Motor neuron (in vitro differentiated cells): ENCODE results near the gene TMEM273. TPM values are rescaled to one million over a fixed set of nuclear protein-coding genes. Genes with fewer than 3 reads are reported as not detected.

Experiments used
- ATAC-seq, 8 experiments: fragments of 200-7000 bp; cut with Tn5 transposase; replicated peaks in 6 of 8; 2 replicates each; pipeline ENCODE4 v1.8.0; 2021; ENCODE audit warnings: mild to moderate bottlenecking in 8 of 8, moderate library complexity in 8 of 8
- H3K27ac ChIP-seq, 2 donors: fragments of 250-450 bp; sonication (Bioruptor Pico); 2 replicates each; pipeline ENCODE4 v1.9.0; 2021; ENCODE audit warnings: antibody characterized with exemption in 2 of 2, mild to moderate bottlenecking in 2 of 2, moderate library complexity in 1 of 2
- H3K4me1 ChIP-seq, 2 donors: fragments of 250-450 bp; sonication (Bioruptor Pico); replicated peaks in 1 of 2; 2 replicates each; pipeline ENCODE4 v1.6.1; 2021; ENCODE audit warnings: antibody characterized with exemption in 2 of 2, mild to moderate bottlenecking in 2 of 2, moderate library complexity in 1 of 2
- H3K4me3 ChIP-seq, 5 donors: fragments of 250-450 bp; sonication (Bioruptor Pico); 2 replicates each; pipeline ENCODE4 v1.9.0; 2021; ENCODE audit warnings: antibody characterized with exemption in 5 of 5, mild to moderate bottlenecking in 5 of 5, moderate library complexity in 4 of 5
- WGBS, 10 experiments: fragments of 450-650 bp; shearing (Covaris generic); methylation state at CpG; one replicate each; pipeline ENCODE4 v1.0.0; 2022; 5-methylcytosine and 5-hydroxymethylcytosine counted together
- in situ Hi-C, 9 experiments: fragments of 400-800 bp; cut with MboI; loops; one replicate each; pipeline ENCODE4 v1.15.0; 2021; ENCODE audit warnings: low sequenced_read_pairs in 9 of 9, low pct_unique_long_range_greater_than_20kb in 2 of 9; ENCODE audit not compliant: unreplicated experiment in 9 of 9
- total RNA-seq, 8 experiments: library from RNA; unstranded; fragments of 300-600 nt; gene quantifications; 2 replicates each; pipeline versions ENCODE4 v1.2.3 to v1.2.4, GENCODE V29; 2022

TMEM273 gene
- total RNA-seq, 8 experiments from 2014 or later, result 0.25 to 0.71 (median 0.36) TPM; not detected in 4

DNA sequence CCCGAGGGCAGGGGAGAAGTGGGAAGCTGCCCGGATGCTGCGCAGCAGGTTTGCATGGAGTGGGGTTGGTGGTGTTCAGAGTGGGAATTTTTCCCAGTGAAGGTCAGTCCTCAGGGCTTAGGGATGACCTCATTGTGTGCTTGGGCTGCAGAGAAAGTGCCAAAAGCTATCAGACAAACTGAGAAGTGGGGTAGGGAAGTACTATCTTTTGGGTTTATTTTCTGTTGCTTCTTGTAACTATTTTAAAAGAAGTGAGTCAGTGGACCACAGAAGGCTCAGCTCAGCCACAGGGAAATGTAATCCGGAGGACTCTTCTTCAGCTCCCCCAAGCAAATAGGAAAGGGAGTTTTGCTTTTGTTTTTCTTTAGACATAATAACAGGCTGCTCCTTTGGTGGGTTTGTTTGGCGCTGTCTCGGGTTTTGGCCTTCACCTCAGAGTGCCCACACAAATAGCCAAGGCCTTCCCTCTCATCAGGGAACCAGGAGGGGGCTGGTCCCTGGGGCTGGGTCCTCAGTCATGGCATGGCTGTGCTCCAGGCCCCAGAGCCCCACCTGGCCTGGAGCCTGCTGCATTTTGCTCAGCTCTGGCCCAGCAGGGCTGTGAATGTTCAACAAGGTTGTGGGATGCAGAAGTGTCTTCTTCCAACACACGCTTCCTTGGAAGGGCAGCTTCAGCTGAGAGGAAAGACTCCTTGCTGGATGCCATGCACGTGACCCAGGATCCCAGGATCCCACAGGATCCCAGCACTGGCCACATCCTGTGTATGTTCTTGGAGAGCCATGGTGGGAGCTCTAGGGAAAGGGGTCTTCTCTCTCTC is 49.0 kb downstream of the TMEM273 start:
- no peak overlapping the region for H3K4me3 ChIP-seq
- H3K4me1 ChIP-seq, result no peaks in the 10 kb centered on the region
- 27 to 93% (median 78%) methylated on average over 3 to 5 of the region's 8 CpGs; no CpG with 5 or more reads in 3 of the 10 experiments for WGBS, 10 experiments
- no peak for ATAC-seq
- H3K27ac ChIP-seq, result no peak overlapping the region
- in situ Hi-C loops, result no loop called here

DNA sequence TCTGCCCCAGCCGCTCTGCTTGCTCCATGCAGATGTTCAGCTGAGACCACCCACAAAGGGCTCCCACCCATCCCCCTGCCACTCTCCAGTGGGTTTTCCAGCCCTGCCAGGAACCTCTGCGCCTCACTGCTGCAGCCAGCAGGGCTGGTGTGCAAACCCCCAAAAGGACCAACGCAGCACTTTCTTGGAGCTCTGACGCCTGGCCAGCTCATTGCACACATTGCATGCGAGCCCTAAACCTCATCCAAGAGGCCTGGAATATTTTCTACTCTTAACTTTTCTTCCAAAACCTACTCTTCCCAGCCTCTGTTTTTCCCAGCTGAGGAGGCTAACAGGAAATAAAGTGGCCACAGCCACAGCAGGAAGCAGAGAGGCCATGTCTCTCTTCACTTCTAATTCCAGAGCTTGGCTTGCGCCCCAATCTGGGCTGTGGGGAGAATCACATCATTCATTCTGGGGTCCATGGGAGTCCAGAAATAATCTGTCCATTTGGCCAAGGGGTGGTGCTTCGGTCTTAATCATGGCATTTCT is 49.8 kb downstream of the TMEM273 start:
- 17 to 100% (median 60%) methylated on average over 1 to 6 of the region's 7 CpGs; no CpG with 5 or more reads in 3 of the 10 experiments for WGBS, 10 experiments
- no peak overlapping the region for H3K27ac ChIP-seq
- no peak for ATAC-seq
- in situ Hi-C loops, result no loop called here
- H3K4me1 ChIP-seq, result no peaks in the 10 kb centered on the region
- H3K4me3 ChIP-seq, result no peak overlapping the region

DNA sequence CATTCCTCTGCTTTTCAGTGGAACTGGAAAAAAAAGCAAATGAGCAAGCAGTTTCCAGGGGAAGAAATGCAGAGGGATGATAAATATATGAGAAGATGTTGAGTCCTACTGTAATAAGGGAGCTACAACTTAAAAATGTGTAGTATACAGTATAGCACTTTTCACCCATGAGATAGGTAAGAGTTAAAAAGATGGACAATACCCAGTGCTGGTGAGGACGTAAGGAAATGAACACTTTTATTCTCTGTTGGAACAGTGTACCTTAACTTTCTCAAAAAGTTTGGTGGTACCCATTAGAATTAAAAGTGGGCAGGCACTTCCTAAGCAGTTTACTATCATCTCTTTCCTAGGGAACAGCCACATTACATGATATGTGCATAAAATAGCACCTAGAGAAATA is 51.7 kb downstream of the TMEM273 start:
- Histone ChIP-seq H3K4me3 (no peak overlapping the region), H3K27ac (no peak overlapping the region), H3K4me1 (no peaks in the 10 kb centered on the region)
- in situ Hi-C loops, result no loop called here
- no peak for ATAC-seq
- 57 to 100% (median 89%) methylated on average over 1 of the region's 1 CpG; no CpG with 5 or more reads in 2 of the 10 experiments for WGBS, 10 experiments

DNA sequence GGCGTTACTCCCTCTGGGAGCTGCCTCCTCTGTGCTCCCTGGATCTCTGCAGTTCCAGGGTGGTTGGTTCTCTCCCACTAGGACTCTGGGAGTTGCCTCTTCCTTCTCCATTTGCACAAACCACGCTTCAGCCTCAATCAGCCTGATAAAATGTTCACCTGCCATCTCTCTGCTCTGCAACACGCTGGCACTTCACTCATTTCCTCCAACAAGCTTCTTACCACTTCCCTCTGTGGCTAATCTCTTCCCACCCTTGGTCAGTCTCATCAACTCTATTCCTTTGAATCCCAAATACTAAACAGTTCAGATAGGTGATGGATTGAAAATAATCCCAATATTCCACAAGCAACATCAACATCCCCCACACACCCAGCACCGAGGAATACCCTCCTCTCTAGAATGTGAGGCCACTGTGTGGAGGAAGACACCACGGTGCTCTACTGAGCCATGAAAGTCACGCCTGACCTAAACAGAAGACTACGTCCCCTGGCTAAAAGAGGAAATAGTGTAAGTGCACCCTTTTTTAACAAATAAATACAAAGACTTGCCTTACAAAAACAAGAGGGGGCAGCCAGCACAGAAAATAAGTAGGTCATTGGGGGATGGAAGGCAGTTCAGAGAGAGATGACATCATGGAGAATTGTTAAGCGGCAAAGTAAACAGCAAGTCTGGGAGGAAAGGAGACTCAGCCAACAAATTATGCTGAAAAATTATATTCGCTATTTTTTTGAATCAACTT is 52.4 kb downstream of the TMEM273 start:
- ATAC-seq, result peak in 1 of 8 experiments; percentile 26
- in situ Hi-C loops, result no loop called here

DNA sequence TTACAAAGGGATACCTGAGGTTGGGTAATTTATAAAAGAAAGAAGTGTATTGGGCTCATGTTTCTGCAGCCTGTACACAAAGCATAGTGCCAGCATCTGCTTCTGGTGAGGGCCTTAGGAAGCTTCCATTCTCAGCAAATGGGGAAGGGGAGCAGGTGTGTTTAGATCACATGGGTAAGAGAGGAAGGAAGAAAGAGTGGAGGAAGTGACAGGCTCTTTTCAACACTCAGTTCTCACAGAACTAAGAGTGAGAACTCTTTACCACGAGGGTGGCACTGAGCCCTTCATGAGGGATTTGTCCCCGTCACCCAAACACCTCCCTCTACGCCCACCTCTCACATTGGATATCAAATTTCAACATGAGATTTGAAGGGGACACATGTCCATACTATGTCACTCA is 53.9 kb downstream of the TMEM273 start:
- WGBS, 10 experiments, result 69 to 92% (median 82%) methylated on average over 2 to 3 of the region's 3 CpGs; no CpG with 5 or more reads in 5 of the 10 experiments
- ATAC-seq, result no peak
- Histone ChIP-seq H3K4me1 (no peaks in the 10 kb centered on the region), H3K4me3 (no peak overlapping the region), H3K27ac (no peak overlapping the region)
- in situ Hi-C loops, result no loop called here

More for the DNA sequence above, 52.4 kb downstream of the TMEM273 start:
- Histone ChIP-seq H3K27ac (no peak overlapping the region), H3K4me1 (no peaks in the 10 kb centered on the region), H3K4me3 (no peak overlapping the region)
- 26 to 93% (median 76%) methylated on average over 3 to 8 of the region's 9 CpGs; no CpG with 5 or more reads in 1 of the 10 experiments for WGBS, 10 experiments

DNA sequence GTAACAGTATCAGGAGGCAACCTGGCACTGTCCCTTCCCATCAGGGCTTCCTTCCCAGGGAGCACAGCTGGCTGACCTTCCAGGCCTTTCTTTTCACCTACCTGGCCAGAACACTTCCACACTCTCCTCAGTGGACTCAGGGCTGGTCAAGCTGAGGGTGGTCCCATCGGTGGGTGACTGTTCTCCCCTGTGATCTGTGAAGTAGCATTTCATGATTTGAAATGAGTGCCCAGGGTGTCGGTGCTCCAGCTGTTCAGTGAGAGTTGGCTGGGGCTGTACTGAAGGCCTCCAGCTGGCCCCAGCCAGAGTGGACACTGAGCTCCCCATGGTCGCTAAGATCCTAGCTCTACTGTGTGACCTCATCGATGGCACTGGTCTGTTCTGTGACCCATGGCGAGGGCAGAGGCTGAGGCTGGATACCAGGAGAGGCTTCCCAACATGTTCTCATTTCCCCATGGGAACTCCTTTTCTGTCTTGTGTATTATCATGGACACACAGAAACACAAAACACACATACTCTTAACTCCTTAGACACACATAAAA is 54.4 kb downstream of the TMEM273 start, which contains the start of gene FAM170B:
TSS of gene FAM170B (minus strand) at position 316 of the 543 bp plus-strand sequence. CDS start at position 213, 103 bp downstream.
- H3K4me1 ChIP-seq, result no peaks in the 10 kb centered on the region
- no peak for ATAC-seq
- in situ Hi-C loops, result no loop called here
- H3K4me3 ChIP-seq, result no peak within 1 kb of the TSS
- 43 to 100% (median 67%) methylated on average over 1 to 4 of the region's 5 CpGs; no CpG with 5 or more reads in 3 of the 10 experiments for WGBS, 10 experiments
- no peak within 1 kb of the TSS for H3K27ac ChIP-seq

DNA sequence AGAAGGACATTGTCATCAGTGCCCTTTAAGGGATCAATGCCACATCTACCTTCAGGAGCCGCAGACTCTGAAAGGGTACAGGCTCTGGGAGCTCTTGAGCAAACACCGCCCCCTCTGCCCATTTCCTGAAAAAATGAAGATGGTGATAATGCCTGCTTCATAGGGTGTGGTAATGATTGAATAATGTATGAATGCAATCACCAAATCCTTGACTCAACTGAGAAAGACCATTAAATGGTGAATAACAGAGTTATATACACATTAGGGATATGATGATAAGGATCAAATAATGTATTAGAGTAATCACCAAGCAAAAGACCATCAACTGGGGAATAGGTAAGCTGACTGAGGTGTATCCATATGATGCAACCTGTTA is 55.8 kb downstream of the TMEM273 start:
- ATAC-seq, result peak in 3 of 8 experiments; percentile 43 to 69 (median 67)
- 83 to 100% (median 83%) methylated on average over 1 to 2 of the region's 2 CpGs; no CpG with 5 or more reads in 6 of the 10 experiments for WGBS, 10 experiments
- no peak overlapping the region for H3K27ac ChIP-seq
- in situ Hi-C loops, result no loop called here
- no peak overlapping the region for H3K4me3 ChIP-seq
- H3K4me1 ChIP-seq, result no peaks in the 10 kb centered on the region

DNA sequence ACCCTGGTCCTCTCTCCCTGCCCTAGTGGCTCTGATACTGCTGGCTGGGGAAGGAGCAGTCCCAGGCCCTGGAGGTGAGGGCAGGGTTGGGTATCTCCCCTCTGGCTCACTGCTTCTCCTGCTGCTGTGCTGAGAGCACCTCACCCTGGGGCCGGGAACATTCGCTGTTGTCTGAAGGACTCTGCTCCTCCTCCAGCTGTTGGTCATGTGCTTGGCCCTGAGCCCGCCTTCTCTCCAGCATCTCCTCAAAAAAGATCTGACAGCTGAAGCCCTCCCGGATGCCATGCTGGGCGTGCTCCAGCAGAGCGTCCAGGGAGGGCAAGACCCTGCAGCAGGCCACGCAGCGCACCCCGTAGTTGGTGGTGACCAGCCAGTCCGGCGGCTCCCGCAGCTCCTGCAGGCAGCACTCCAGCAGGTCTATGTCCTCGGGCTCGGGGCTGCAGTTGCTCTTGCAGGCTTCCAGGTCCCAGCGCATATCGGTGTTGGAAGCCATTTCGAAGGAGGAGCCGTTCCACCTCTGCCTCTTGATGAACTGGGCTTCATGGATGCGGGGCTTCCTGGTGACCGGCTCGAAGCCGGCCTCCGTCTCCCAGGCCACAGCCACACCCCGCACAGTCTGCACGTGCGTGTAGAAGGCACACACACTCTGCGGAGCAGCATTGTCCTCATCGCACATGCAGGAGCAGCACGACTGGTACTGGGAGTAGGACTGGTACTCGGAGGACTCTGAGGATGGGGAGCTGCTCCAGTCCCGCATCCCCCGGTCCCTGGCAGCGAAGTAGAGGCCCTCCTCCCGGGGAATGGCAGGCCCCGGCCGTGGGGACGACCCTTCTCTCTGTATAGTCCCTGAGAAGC is 56.5 kb downstream of the TMEM273 start:
- Histone ChIP-seq H3K4me3 (no peak overlapping the region), H3K27ac (no peak overlapping the region), H3K4me1 (no peaks in the 10 kb centered on the region)
- WGBS, 10 experiments, result 42 to 93% (median 86%) methylated on average over 2 to 20 of the region's 37 CpGs; no CpG with 5 or more reads in 2 of the 10 experiments
- peak in 2 of 8 experiments; percentile 47 to 68 for ATAC-seq
- in situ Hi-C loops, result no loop called here

DNA sequence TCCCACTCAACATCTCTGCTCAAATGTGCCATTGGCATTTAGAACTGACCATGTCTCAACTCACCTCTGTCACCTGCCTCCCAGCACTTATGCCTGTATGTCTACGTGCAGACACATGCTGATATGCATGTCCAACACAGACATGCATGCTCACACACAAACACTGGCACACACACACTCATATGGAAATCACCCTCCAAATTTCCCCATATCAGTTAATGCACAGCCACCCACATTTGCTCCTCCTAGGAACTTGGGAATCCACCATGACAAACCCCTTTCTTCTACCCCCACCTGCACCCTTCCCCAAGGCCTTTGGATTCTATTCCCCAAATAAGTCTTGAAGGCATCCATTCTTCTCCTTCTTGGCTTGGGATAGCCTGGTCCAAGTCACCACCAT is 58.8 kb downstream of the TMEM273 start:
- in situ Hi-C loops, result no loop called here
- ATAC-seq, result no peak
- no peak overlapping the region for H3K4me3 ChIP-seq
- H3K27ac ChIP-seq, result no peak overlapping the region
- H3K4me1 ChIP-seq, result no peaks in the 10 kb centered on the region
- 100% methylated on average over 1 of the region's 1 CpG; no CpG with 5 or more reads in 7 of the 10 experiments for WGBS, 10 experiments

DNA sequence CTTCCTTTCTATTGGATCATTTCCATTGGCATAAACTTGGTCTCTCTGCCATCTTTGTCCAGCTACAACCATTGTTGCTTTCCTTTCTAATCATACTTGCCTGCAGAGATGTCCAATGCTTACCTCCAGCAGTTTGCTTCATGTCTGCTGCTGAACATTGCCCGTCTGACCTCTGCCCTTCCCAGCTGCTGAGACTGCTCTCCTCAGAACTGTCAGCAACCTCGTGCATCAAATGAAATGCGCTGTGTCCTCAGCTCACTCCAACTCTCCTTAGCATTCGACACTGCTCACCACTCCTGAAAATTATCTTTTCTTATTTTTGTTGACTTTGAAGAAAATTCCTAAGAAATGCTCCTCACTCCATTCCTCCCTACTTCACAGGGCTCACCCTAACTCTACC is 59.3 kb downstream of the TMEM273 start:
- Histone ChIP-seq H3K4me1 (no peaks in the 10 kb centered on the region), H3K4me3 (no peak overlapping the region), H3K27ac (no peak overlapping the region)
- no peak for ATAC-seq
- WGBS, 10 experiments, result 51 to 100% (median 79%) methylated on average over 1 to 4 of the region's 4 CpGs; no CpG with 5 or more reads in 2 of the 10 experiments
- in situ Hi-C loops, result no loop called here

DNA sequence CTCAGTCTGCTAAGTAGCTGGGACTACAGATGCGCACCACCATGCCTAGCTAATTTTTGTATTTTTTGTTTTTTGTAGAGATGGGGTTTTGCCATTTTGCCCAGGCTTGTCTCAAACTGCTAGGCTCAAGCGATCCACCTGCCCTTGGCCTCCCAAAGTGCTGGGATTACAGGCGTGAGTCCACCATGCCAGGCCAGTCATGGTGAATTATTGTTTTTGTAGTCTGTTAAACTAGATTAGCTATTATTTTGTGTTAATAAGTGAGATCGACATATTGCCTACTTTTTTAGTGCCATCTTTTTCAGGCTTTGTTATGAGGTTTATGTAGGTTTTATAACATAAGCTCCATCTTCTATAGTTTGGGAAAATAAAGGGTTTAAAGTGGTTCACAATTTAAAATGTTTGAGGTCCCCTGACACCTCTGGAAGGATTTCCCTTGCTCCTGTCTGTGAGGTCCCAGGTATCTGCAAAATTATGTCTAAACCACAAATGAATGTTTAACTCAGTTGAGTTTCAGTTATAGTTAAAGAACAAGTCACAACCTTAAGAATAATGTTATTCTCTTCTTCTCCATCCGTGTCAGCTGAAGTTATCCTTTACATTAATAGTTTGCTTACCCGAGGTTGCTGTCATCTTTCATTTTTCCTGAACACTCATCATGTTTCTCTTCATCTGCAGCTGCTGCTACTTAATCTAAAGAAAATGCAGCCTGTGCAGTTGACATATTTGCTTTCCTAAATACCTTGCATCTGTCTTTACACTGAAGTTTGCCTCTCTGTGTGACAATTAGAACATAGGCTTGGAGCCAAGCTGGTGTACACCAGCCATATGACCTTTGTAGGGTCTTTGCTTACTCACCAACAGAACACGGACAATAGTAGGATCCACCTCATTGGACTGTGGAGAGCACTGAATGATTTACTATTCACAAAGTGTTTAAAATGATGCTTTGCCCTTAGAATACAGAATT is 63.9 kb downstream of the TMEM273 start:
- in situ Hi-C loops, result no loop called here
- 60 to 100% (median 81%) methylated on average over 3 to 7 of the region's 7 CpGs; no CpG with 5 or more reads in 1 of the 10 experiments for WGBS, 10 experiments
- no peak overlapping the region for H3K4me3 ChIP-seq
- H3K4me1 ChIP-seq, result no peaks in the 10 kb centered on the region
- H3K27ac ChIP-seq, result no peak overlapping the region
- ATAC-seq, result no peak
